Testis (tissue), 3 donors: ENCODE measurements around the gene KCTD17. TPM values are rescaled to one million over a fixed set of nuclear protein-coding genes. Genes with fewer than 3 reads are reported as not detected.

Source experiments
- DNase-seq: peaks from one replicate; pipeline ENCODE4 v3.0.0-alpha.2; 2019
- H3K27ac ChIP-seq, 2 donors: fragments of 200-600 bp; sonication (generic); one replicate each; pipeline ENCODE4 v1.5.1; 2019
- H3K27me3 ChIP-seq: fragments of 200-600 bp; sonication (generic); one replicate; pipeline ENCODE4 v1.5.1; 2019
- H3K36me3 ChIP-seq: fragments of 200-600 bp; sonication (generic); one replicate; pipeline ENCODE4 v1.5.1; 2017; ENCODE audit warnings: low read depth; ENCODE audit errors: missing control alignments
- H3K4me1 ChIP-seq: fragments of 200-600 bp; sonication (generic); one replicate; pipeline ENCODE4 v1.5.1; 2019
- H3K4me3 ChIP-seq, 2 donors: fragments of 200-600 bp; sonication (generic); one replicate each; pipeline ENCODE4 v1.5.1; 2017 to 2019
- H3K9me3 ChIP-seq: fragments of 200-600 bp; sonication (generic); one replicate; pipeline ENCODE4 v1.5.1; 2017
- POLR2A ChIP-seq: fragments of 450-650 bp; IDR thresholded peaks from one replicate; pipeline ENCODE4 v1.6.1; 2017; ENCODE audit warnings: antibody characterized with exemption, mild to moderate bottlenecking, moderate library complexity
- WGBS, 2 donors: methylation state at CpG; one replicate each; pipeline ENCODE4 v1.1.5; 2018; 5-methylcytosine and 5-hydroxymethylcytosine counted together
- intact Hi-C: fragments of 100-400 bp; cut with DNase I; formaldehyde crosslinking; loops from one replicate; pipeline ENCODE4 v1.15.1; 2023; ENCODE audit warnings: low total_unique reads
- polyA plus RNA-seq: library from polyadenylated mRNA; stranded (reverse); fragments of 350-450 nt; fragmentation: Illumina TruSeq; extraction: RNeasy Lipid Tissue Mini Kit (QIAGEN cat#74804); gene quantifications from one replicate; pipeline ENCODE4 v1.2.3, GENCODE V29; 2014; ENCODE audit warnings: low read depth, low replicate concordance; ENCODE audit not compliant: insufficient read depth
- total RNA-seq, 2 donors: library from RNA; depleted of rRNA; stranded (reverse); fragments of >200 nt; gene quantifications; one replicate each; pipeline ENCODE4 v1.2.3, GENCODE V29; 2016
- TF ChIP-seq, protein P1 (sequence below), 3 experiments: fragments of 450-650 bp in 2 of 3; fragments of 200-600 bp in 1 of 3; sonication (generic) in 1 of 3; IDR thresholded peaks; one replicate each; pipeline ENCODE4 v1.5.1; 2016 to 2019; ENCODE audit warnings: antibody characterized with exemption in 3 of 3, mild to moderate bottlenecking in 2 of 3, moderate library complexity in 1 of 3

Gene KCTD17
- total and polyA plus RNA-seq, 3 donors from 2014 or later = 39.1 to 99.1 (median 57.0) TPM

- H3K27me3 ChIP-seq = no peaks in the 10 kb centered on the region
- H3K27ac ChIP-seq = no peak overlapping the region
- DNase-seq = no peak
- intact Hi-C loops = no loop called here
- H3K4me3 ChIP-seq = peak overlapping the region in 1 of 2 donors; percentile 69
- WGBS, 2 donors = 58 to 63% methylated on average over 6 of the region's 6 CpGs
- peaks cover 6% of the 10 kb centered on the region for H3K4me1 ChIP-seq
- H3K9me3 ChIP-seq = no peaks in the 10 kb centered on the region
- no peaks in the 10 kb centered on the region for H3K36me3 ChIP-seq
- no peak for TF ChIP-seq POLR2A
These were observed 629 bp upstream of the KCTD17 start for GRCh38 chr22:37050913-37051312.

DNA sequence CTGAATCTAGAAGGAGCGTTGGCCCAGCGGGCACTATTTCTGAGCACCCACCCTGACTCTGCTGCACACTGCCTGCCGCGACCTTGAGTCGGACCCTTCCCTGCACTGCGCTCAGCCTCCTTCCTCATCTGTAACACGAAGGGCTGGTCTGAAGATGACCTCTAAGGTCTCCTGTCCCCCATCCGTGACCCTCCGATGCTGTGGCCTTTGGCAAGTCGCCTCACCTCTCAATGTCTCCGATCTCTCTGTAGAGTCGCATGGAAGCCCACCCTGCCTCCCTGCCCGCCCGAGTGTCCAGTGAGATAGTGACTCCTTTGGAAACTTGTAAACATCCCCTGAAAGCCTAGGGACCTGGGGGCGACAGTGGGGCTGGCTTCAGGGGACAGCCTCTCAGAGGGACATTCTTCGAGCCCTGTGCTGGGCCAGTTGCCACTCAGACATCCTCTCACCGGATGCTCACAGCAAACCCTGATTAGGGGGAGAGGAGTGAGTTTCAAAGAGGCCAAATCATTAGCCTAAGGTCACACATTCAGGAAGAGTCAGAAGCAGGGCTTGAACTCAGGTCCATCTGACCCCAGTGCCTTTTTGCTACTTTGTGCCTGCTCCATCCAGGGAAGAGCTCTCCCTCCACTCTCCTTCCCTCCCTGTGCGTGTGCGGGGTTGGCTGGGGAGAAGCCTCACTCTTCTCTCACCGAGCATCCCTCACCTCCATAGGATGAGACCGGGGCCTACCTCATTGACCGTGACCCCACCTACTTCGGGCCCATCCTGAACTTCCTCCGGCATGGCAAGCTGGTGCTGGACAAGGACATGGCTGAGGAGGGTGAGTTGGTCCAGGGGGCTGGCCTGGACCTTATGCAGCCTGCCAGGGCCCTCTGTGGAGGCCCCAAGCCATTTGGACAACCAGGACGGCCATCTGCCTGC, 1.1 kb downstream of the KCTD17 start:
- DNase-seq = no peak
- Histone ChIP-seq H3K27ac (no peak overlapping the region), H3K4me1 (peaks cover 6% of the 10 kb centered on the region), H3K4me3 (peak overlapping the region; percentile 69 to 75), H3K9me3 (no peaks in the 10 kb centered on the region), H3K36me3 (no peaks in the 10 kb centered on the region), H3K27me3 (no peaks in the 10 kb centered on the region)
- TF ChIP-seq, protein P1, sequence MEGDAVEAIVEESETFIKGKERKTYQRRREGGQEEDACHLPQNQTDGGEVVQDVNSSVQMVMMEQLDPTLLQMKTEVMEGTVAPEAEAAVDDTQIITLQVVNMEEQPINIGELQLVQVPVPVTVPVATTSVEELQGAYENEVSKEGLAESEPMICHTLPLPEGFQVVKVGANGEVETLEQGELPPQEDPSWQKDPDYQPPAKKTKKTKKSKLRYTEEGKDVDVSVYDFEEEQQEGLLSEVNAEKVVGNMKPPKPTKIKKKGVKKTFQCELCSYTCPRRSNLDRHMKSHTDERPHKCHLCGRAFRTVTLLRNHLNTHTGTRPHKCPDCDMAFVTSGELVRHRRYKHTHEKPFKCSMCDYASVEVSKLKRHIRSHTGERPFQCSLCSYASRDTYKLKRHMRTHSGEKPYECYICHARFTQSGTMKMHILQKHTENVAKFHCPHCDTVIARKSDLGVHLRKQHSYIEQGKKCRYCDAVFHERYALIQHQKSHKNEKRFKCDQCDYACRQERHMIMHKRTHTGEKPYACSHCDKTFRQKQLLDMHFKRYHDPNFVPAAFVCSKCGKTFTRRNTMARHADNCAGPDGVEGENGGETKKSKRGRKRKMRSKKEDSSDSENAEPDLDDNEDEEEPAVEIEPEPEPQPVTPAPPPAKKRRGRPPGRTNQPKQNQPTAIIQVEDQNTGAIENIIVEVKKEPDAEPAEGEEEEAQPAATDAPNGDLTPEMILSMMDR (IDR thresholded peaks at IDR 0.05) = no peak
- no peak for TF ChIP-seq POLR2A
- 69 to 72% methylated on average over 9 to 25 of the region's 25 CpGs for WGBS, 2 donors
- intact Hi-C loops = no loop called here

DNA sequence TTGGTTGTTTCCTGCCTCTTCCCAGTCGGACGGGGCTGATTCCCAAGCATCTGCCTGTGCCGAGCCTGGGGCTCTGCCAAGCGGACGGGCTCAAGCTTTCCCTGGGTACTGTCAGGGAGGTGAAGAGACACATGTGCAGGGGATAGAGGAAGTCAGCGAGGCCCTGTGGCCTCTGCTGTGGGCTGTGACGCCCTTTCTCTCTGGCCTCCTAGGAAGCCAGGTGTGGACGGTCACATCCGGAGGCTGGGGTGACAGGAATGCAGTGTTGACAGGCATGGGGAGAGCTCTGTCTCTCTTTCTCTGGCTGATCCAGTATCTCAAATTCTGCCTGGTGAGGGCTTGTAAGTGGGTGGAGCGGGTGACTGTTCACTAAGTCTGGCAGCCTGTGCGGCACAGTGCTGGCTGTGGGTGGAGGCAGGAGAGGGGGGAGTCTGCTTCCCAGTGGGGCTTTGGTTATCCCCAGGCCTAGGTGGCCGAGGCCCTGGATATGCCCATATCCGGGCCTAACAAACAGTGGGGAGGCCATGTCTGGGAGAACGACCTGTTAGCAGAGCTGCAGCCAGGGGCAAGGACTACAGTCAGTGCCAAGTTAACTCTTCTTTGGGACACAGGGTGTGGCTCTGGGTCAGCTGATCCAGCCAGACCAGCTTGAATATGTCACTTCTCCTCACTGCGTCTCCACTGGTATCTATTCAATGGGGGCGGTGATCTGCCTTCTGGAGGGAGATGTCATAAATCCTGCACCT, 1.9 kb downstream of the KCTD17 start:
- Histone ChIP-seq H3K27me3 (no peaks in the 10 kb centered on the region), H3K9me3 (no peaks in the 10 kb centered on the region), H3K4me1 (peaks cover 6% of the 10 kb centered on the region), H3K36me3 (no peaks in the 10 kb centered on the region), H3K27ac (no peak overlapping the region), H3K4me3 (no peak overlapping the region)
- no peak for DNase-seq
- WGBS, 2 donors = 87% methylated on average over 9 to 16 of the region's 16 CpGs
- intact Hi-C loops = no loop called here
- TF ChIP-seq, protein P1 (IDR thresholded peaks at IDR 0.05) = no peak
- TF ChIP-seq POLR2A = no peak

DNA sequence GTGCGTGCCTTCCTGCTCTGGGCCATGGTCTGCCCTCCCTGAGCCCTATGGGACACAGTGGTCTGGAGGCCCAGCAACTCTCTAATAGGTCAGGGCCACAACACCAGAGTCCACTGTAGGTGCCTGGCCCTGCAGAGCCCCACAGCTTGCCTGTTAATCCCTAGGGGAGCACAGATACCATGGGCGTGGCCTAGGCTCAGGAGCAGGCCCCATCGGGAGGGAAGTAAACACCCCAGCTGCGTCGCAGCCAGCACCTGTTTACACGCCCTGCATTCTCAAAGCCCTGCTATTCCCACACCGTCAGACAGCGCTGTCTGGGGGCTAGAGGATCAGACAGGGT, 2.5 kb downstream of the KCTD17 start:
- intact Hi-C loops = no loop called here
- no peak for DNase-seq
- no peak for TF ChIP-seq POLR2A
- TF ChIP-seq, protein P1 (IDR thresholded peaks at IDR 0.05) = no peak
- Histone ChIP-seq H3K4me1 (peaks cover 6% of the 10 kb centered on the region), H3K9me3 (no peaks in the 10 kb centered on the region), H3K27me3 (no peaks in the 10 kb centered on the region), H3K27ac (no peak overlapping the region), H3K36me3 (no peaks in the 10 kb centered on the region), H3K4me3 (no peak overlapping the region)
- 84 to 91% methylated on average over 7 to 8 of the region's 8 CpGs for WGBS, 2 donors

DNA sequence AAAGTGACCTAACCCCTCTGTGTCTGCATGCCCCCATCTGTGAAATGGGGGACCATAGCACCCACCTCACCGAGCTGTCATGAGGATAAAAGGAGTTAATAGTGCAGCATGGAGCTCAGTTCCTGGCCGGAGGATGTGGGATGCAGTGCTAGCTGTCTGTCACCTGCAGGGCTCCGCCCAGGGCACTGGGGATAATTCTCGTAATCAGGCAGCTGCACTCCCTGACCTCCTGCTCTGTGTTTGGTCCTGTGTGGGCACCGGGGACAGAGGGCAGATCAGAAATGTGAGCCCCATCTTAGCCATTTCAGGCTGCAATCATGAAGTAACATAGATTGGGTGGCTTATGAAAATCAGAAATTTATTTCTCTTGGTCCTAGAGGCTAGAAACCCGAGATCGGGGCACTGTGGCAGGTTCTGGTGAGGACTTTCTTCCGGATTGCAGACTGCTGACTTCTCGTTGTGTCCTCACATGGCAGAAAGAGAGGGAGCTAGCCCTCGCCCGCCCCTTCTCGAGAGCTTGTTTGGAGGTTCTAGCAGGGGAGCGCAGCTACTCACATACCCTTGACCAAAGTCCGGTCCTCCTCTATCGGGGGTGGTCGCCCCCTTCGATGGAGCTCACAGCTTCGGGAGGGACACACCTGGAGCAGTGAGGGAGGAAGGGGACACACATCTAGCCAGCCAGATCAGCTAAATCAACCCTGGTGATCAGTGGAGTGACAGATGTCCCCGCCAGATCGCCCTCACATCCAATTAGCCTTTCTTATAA, 3.2 kb downstream of the KCTD17 start:
- Histone ChIP-seq H3K4me3 (no peak overlapping the region), H3K4me1 (peaks cover 6% of the 10 kb centered on the region), H3K36me3 (no peaks in the 10 kb centered on the region), H3K27me3 (no peaks in the 10 kb centered on the region), H3K27ac (no peak overlapping the region), H3K9me3 (no peaks in the 10 kb centered on the region)
- intact Hi-C loops = no loop called here
- TF ChIP-seq POLR2A = no peak
- TF ChIP-seq, protein P1 (IDR thresholded peaks at IDR 0.05) = no peak
- DNase-seq = no peak
- 93 to 94% methylated on average over 11 to 20 of the region's 20 CpGs for WGBS, 2 donors
